Endodermal cell (in vitro differentiated cells): ENCODE data around the gene CSDE1. TPM values are rescaled to one million over a fixed set of nuclear protein-coding genes. Genes with fewer than 3 reads are reported as not detected.

Experiments used
- DNase-seq: peaks from one replicate; pipeline ENCODE4 v3.0.0-alpha.2; 2017
- H3K27ac ChIP-seq: 2 replicates; pipeline ENCODE4 v1.5.1; 2013; ENCODE audit warnings: mild to moderate bottlenecking, low read depth, low read length, moderate library complexity
- H3K27me3 ChIP-seq: 2 replicates; pipeline ENCODE4 v1.6.1; 2013; ENCODE audit warnings: mild to moderate bottlenecking, low read length, moderate library complexity; ENCODE audit not compliant: insufficient read depth, control insufficient read depth, poor library complexity, severe bottlenecking
- H3K36me3 ChIP-seq: 2 replicates; pipeline ENCODE4 v1.7.0; 2013; ENCODE audit warnings: mild to moderate bottlenecking, low read length, moderate library complexity; ENCODE audit not compliant: control insufficient read depth, insufficient read depth
- H3K4me1 ChIP-seq: one replicate; pipeline ENCODE4 v1.7.0; 2013; ENCODE audit warnings: low read length; ENCODE audit not compliant: control insufficient read depth, insufficient read depth
- H3K4me3 ChIP-seq: 2 replicates; pipeline ENCODE4 v1.5.1; 2013; ENCODE audit warnings: mild to moderate bottlenecking, low read length, moderate library complexity
- H3K9ac ChIP-seq: 2 replicates; pipeline ENCODE4 v1.6.1; 2013; ENCODE audit warnings: mild to moderate bottlenecking, low read length, moderate library complexity; ENCODE audit not compliant: poor library complexity, severe bottlenecking; ENCODE audit errors: extremely low read depth
- H3K9me3 ChIP-seq: 2 replicates; pipeline ENCODE4 v1.6.1; 2013; ENCODE audit warnings: mild to moderate bottlenecking, low read length, moderate library complexity; ENCODE audit not compliant: control insufficient read depth
- H3K27ac Mint-ChIP-seq: 2 replicates; pipeline ENCODE4 v1.8.0; 2020; ENCODE audit warnings: mixed read lengths
- H3K27me3 Mint-ChIP-seq: 2 replicates; pipeline ENCODE4 v1.8.0; 2021; ENCODE audit warnings: mild to moderate bottlenecking, mixed read lengths; ENCODE audit not compliant: insufficient read depth
- H3K36me3 Mint-ChIP-seq: 2 replicates; pipeline ENCODE4 v1.8.0; 2020; ENCODE audit warnings: low read depth, mixed read lengths
- H3K4me1 Mint-ChIP-seq: 2 replicates; pipeline ENCODE4 v1.8.0; 2020; ENCODE audit warnings: mixed read lengths
- H3K4me3 Mint-ChIP-seq: 2 replicates; pipeline ENCODE4 v1.8.0; 2020; ENCODE audit warnings: mild to moderate bottlenecking, moderate library complexity, mixed read lengths
- H3K9me3 Mint-ChIP-seq: 2 replicates; pipeline ENCODE4 v1.8.0; 2020; ENCODE audit warnings: mild to moderate bottlenecking, mixed read lengths
- CTCF ChIP-seq: fragments of 200-600 bp; sonication (generic); conservative IDR thresholded peaks from 2 replicates; pipeline ENCODE4 v1.5.0; 2021; ENCODE audit warnings: antibody characterized with exemption, mild to moderate bottlenecking
- WGBS, 2 experiments: methylation state at CpG; one replicate each; pipeline versions ENCODE4 v1.1.5 to v1.1.7; 2013; ENCODE audit warnings: missing lambda C conversion rate in 2 of 2, mixed read lengths in 1 of 2; ENCODE audit not compliant: insufficient coverage in 1 of 2, insufficient read length in 1 of 2; 5-methylcytosine and 5-hydroxymethylcytosine counted together
- total RNA-seq, 2 donors: library from RNA; stranded (reverse); fragmentation: NEBNext Ultra II Directional in 1 of 2; extraction: Animal tissue kit (Norgen Biotek cat#: 25700) in 1 of 2; gene quantifications; 2 replicates in 1 of 2; 3 replicates in 1 of 2; pipeline ENCODE4 v1.2.1, GENCODE V29; 2021

CSDE1 gene
- total RNA-seq, 2 donors from 2014 or later, result 491 to 517 TPM

- Histone ChIP-seq H3K27ac (no peak overlapping the region), H3K4me1 (no peaks in the 10 kb centered on the region), H3K4me3 (no peak overlapping the region), H3K27me3 (no peaks in the 10 kb centered on the region), H3K36me3 (peaks cover 91% of the 10 kb centered on the region), H3K9me3 (no peaks in the 10 kb centered on the region), H3K9ac (no peak overlapping the region)
- no peaks in the 10 kb centered on the region for H3K27me3 Mint-ChIP-seq
- no peak overlapping the region for H3K4me3 Mint-ChIP-seq
- H3K27ac Mint-ChIP-seq, result peak overlapping the region; percentile 53
- 95% methylated on average over 4 to 6 of the region's 6 CpGs for WGBS, 2 experiments
- peaks cover 3% of the 10 kb centered on the region for H3K4me1 Mint-ChIP-seq
- DNase-seq, result no peak
- H3K36me3 Mint-ChIP-seq, result peaks cover 79% of the 10 kb centered on the region
- no peaks in the 10 kb centered on the region for H3K9me3 Mint-ChIP-seq
- no peak for TF ChIP-seq CTCF
Observed at GRCh38 chr1:114737314-114737849, 20.4 kb downstream of the CSDE1 start.

DNA sequence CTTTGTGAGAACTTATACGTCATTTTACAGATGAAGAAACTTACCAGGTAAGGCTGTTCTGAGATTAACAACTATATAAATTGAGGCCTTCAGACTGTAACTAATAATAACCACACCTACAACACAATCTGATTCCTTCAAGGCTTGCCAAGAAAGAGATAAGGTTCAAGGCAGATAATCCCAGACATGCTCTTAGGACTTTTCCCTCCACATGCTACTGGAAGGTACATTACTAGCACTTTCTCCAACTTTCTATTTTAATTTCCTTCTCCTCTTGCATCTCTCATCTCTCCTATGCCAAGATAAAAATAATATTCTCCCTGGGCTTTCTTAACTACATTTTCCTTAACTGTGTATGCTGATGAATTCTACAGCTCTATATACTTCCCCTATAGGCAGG, 22.3 kb downstream of the CSDE1 start:
- H3K36me3 ChIP-seq, result peaks cover 91% of the 10 kb centered on the region
- no peak overlapping the region for H3K4me3 Mint-ChIP-seq
- H3K27me3 Mint-ChIP-seq, result no peaks in the 10 kb centered on the region
- H3K27ac Mint-ChIP-seq, result no peak overlapping the region
- no peaks in the 10 kb centered on the region for H3K9me3 Mint-ChIP-seq
- 95 to 100% methylated on average over 1 of the region's 1 CpG for WGBS, 2 experiments
- H3K4me3 ChIP-seq, result no peak overlapping the region
- no peaks in the 10 kb centered on the region for H3K4me1 ChIP-seq
- no peak for DNase-seq
- no peaks in the 10 kb centered on the region for H3K27me3 ChIP-seq
- no peak for TF ChIP-seq CTCF
- H3K9me3 ChIP-seq, result no peaks in the 10 kb centered on the region
- H3K9ac ChIP-seq, result no peak overlapping the region
- H3K36me3 Mint-ChIP-seq, result peaks cover 85% of the 10 kb centered on the region
- no peak overlapping the region for H3K27ac ChIP-seq
- no peaks in the 10 kb centered on the region for H3K4me1 Mint-ChIP-seq

DNA sequence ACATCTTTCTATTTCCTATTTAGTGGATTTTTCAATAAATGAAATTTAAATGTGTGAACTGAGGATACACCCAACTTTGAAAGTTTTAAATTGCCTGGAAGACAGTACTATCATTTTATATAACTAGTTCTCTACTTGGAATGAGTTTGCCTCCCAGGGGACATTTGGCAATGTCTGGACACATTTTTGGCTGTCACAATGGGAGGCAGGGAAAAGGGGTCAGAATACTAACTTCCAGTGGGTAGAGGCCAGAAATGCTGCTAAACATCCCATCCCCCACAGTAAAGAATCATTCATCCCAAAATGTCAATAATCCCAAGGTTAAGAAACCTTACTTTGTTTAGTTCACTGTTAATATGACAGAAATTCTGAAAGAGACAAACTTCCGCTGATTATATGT, 28.0 kb downstream of the CSDE1 start:
- no peaks in the 10 kb centered on the region for H3K27me3 ChIP-seq
- H3K4me1 Mint-ChIP-seq, result peaks cover 2% of the 10 kb centered on the region

More for the DNA sequence above, 28.0 kb downstream of the CSDE1 start:
- TF ChIP-seq CTCF, result no peak
- H3K36me3 ChIP-seq, result peaks cover 98% of the 10 kb centered on the region
- no peak for DNase-seq
- no peaks in the 10 kb centered on the region for H3K9me3 ChIP-seq
- H3K9ac ChIP-seq, result no peak overlapping the region
- Mint-ChIP-seq H3K9me3 (no peaks in the 10 kb centered on the region), H3K27me3 (no peaks in the 10 kb centered on the region), H3K27ac (no peak overlapping the region), H3K36me3 (peaks cover 90% of the 10 kb centered on the region), H3K4me3 (no peak overlapping the region)
- 100% methylated on average over 1 of the region's 1 CpG; no CpG with 5 or more reads in 1 of the 2 experiments for WGBS, 2 experiments
- no peaks in the 10 kb centered on the region for H3K4me1 ChIP-seq
- no peak overlapping the region for H3K27ac ChIP-seq
- no peak overlapping the region for H3K4me3 ChIP-seq
